ENCODE data around the gene IQSEC1. TPM values are rescaled to one million over a fixed set of nuclear protein-coding genes. Genes with fewer than 3 reads are reported as not detected.

IQSEC1 gene
- total RNA-seq, 1 donor from 2014 or later, result 55.2 TPM

DNA sequence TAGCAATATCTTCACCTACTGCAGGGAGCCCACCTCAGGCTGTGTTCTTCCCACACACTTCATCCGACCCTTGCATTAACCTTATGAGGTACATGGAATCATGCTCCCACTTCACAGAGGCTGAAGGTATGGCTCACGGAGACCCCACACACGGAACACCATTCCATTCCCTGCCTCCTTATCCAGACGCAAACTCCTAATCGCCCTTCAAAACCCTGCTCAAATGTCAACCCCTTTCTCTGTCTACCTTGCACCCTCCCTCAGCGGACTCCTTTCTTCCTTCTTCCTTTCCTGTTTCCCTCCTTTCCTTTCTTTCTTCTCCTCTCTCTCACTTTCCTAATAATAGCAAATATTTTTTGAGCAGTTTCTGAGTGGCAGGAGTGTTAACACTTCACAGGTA, 23.8 kb downstream of the IQSEC1 start:
- DNase-seq (ENCODE audit: low spot score), result no peak

DNA sequence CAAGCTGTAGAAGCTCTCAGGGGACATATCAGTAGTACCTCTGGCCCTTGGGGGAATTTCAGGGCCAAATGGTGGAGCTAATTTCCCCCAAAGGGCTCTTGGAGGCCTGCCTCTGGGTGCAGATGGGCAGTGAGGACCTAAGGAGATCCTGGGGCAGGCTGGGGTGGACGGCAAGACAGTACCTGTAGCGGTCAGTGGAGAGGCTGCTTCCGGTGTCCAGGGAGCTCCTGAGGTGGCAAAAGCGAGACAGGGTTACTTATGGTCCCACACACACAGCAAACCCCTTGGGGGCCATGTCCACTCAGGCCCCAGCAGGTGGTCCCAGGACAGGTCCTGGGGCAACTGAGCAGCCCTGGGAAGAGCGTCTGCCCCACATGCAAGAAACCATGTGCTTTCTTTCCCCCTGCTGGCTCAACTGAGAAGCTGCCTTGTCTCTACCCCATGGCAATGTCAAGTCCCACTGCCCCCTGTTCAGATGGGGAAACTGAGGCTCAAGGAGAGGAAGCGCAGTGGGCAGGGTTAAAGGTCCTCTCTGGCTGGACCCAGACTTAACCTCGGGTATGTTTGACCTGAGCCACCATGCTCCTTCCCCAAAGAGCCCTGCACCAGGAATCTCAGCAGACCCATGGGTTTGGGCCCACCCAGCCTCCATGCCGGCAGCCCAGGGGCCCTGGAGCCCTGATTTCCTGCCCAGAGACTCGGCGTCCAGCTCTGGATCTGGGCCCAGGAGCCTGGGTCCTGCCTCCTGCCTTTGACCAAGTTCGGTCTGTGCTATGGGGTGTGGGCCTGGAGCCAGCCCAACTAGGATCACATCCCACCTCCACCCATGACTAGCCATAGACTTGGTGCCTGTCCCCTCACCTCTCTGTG, 25.7 kb downstream of the IQSEC1 start:
- DNase-seq (ENCODE audit: low spot score), result no peak

DNA sequence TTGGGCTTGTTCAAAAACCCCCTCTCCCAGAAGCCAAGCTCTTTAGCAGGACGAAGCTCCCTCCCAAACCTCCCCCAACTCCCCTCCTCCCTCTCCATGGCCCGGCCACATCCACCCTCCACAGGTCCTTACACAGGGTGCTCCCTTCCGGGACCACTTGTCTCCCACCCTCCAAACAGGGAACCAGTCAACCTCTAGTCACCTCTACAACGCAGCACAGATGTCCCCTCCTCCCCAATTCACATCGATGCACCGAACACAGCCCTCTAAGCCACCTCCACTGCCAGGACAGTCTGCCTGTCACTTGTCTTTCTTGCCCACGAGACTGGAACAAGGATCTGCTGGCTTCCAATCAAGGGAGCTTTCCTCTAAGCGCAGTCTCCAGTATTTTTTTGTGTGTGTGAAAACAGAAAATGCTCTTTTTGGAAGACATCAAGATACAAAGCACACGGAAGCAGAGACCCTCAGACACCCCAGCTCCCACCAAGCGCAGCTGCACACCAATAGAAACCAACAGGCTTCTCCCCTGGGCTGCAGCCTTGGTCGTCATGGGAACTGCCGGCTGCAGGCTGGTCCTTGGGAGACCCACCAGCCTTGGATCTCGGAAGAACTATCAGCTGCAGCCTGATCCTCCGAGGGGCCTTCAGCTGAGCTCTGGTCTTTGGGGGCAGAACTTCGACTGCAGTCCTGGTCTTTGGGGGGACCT, 26.5 kb downstream of the IQSEC1 start:
- no peak for DNase-seq (ENCODE audit: low spot score)

DNA sequence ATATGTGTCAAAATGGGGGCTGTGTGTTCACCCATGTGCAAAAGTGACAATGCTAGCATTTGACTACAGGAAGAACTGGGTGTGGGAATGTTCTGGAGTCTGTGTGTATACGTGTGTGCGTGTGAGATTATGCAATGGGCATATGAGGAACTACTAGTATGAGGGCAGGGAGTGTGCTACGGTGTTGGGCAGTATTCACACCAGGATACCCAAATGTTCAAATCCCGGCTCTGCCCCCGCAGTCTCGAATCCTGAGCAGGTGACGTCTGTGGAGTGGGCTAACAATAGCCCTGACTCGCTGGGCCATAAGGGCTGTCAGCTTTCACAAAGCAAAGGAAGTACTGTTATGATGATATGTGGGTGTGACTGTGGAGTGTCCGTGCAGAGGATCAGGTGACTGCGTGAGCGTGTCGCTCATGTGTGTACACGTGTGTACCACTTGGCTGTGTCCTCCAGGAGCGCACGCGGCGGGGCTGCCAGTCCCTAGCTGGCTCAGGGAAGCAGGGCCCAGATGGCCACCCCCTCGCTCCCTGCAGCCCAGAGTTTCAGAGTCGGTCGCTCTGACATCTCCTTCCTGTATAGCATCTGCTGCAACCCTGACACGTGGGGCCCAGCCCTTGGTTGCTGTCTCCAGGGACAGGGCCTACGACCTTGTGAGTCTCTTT, 27.2 kb downstream of the IQSEC1 start:
- DNase-seq (ENCODE audit: low spot score), result no peak

DNA sequence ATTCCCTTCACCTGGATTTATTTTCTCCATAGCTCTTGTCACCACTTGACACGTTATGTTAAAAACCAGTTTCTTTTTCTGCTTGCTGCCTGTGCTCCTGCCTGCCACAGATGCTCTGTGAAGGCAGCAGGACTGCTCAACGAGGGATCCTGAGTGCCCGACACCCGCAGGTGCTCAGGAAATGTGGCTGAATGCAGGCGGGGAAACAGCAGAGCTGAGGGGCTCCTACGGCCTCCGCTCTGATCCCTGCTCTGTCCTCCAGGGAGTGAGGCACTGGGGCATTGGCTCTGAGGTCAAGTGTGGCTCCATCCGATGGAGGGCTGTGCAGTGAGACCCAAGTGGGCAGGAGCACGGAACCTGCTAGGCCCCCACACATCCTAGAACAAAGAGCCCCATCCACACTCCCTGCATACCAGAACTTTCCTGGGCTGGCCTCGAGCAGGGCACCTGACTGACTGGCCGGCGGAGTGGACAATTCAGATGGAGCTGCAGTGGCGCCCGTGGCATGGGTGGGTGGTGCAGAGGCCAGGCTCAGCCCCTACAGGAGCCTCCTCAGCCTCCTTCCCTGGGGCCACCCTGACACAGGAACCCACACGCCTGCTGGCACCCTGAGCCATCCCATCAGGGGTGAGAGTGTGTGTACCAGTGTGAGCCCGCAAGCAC, 27.9 kb downstream of the IQSEC1 start:
- no peak for DNase-seq (ENCODE audit: low spot score)

DNA sequence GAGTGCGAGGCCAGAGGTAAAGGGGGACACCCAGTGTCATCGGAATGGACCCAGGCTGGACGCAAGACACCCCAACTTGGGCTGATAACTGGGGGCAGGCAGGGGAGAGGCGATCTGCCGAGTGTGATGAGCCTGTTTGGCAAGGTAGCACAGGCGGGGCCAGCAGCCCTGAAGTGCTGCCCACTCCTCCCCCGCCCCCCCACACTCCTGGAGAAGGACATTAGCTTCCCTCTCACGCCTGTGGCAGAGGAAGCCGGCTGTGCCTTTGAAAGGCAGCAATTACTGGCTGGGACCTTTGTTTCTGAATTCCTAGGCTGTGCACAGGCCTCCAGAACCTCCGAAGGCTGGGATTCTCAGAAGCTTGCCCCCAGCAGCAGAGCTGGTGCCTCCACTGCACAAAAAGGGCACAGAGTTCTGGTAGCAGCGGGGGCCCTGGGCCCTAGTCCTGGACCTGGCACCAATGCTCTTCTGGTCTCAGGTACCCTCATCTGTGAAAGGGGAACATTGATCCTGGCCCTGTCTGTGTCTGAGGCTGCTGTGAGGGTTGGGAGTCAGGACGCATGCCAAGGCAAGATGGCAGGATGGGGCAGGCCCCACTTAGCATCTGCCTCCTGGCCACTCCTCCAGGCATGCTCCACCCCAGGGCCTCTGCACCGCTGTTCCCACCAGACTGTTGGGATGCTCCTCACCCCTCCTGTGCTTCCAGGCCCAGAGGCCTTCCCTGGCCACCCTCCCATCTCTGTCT, 28.6 kb downstream of the IQSEC1 start:
- DNase-seq (ENCODE audit: low spot score), result no peak

DNA sequence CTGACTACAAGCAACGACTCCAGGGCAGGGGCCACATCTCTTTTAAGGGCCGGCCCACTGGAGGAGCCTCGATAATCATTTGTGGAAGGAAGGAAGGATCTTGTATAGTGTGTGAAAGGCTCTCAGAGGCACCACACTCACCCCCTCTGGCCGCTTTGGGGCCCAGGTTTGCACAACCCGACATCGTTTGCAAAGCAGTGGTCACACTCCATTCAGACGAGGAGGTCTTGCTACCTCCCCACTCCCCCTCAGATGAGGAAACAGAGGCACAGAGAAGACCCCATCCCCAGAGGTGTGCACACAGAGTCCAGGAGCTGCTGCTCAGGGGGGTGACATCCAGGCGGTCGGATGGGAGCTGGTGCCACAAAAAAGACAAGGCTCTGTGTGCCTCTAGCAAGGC, 29.6 kb downstream of the IQSEC1 start:
- DNase-seq (ENCODE audit: low spot score), result no peak

DNA sequence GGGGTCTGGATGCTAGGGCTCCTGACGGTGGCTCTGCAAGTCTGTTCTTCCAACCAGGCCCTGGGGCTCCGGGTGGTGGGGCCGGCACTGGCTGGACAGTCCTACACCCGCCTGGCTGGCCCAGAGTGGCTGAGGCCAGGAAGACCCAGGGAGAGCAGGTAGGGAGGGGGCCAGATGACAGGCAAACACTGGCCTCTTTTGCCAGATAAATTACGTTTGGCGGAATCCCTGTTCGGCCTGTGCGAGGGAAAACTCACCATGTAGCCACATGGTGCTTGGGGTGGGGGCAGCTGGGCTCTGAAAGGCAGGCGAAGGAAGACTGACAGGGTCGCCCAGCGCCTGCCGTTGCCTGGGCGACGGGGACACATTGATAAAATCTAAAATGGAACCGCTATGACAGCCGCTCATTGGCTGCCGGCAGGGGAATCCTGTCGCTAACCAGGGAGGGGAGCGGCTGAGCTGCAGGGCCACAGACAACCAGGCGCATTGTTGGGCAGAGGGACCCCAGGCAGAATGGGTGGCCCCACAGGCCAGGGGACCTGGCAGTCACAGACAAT, 30.4 kb downstream of the IQSEC1 start:
- no peak for DNase-seq (ENCODE audit: low spot score)

DNA sequence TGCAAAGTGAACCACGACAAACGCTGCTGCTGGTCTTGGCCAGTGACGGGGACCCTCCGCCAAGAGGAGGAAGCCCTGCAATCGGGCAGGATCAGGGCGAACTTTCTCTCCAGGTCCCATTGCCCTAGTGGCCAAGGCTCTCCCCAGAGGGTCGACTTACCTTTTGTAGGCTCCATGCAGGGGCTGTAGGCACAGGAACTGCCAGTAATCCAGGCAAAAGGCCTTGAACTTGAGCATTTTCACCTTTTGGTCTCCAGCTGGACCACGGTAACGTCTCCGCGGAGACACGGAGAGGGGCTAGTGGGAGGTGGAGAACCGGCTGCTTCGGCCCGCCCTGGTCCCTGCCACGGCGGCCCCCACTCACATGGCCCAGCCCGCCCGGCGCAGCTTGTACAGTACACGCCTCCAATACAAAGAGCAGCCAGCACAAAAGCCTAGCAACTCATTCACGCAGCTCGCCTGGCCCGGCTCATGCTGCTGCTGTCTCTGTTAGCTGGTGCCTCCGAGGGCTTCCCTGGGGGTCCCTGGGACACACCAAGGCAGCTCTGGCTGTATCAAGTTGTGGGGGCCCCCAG, 31.0 kb downstream of the IQSEC1 start:
- DNase-seq (ENCODE audit: low spot score), result no peak

DNA sequence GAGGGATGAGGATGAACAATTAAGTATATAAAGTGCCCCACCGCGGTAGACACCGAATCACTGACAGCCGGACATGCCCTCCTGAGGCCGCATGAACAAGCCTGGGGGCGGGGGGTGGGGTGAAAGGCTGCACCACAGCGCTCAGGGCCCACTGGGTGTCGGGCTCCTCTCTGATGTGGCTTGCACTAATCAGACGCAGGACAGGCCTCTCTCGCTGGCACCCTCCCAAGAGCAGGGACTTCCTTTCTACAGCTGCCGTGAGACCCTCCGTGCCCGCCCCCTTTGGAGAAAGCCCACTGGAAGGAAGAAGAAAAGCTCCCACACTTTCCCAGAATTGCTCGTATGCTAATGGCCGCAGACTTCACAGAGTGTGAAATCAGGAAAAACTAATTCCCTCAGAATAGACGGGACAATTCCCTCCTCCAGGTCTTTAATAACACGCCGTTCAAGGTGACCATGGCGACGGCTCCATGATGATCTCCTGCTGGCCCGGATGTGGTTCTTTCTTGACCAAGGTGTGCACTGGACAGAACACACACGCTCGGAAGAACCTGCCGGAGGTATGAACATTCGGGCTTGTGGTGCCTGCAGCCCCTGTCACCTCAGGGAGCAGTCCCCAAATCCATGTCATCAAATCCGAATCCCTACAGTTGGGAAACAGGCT, 32.0 kb downstream of the IQSEC1 start:
- DNase-seq (ENCODE audit: low spot score), result no peak

DNA sequence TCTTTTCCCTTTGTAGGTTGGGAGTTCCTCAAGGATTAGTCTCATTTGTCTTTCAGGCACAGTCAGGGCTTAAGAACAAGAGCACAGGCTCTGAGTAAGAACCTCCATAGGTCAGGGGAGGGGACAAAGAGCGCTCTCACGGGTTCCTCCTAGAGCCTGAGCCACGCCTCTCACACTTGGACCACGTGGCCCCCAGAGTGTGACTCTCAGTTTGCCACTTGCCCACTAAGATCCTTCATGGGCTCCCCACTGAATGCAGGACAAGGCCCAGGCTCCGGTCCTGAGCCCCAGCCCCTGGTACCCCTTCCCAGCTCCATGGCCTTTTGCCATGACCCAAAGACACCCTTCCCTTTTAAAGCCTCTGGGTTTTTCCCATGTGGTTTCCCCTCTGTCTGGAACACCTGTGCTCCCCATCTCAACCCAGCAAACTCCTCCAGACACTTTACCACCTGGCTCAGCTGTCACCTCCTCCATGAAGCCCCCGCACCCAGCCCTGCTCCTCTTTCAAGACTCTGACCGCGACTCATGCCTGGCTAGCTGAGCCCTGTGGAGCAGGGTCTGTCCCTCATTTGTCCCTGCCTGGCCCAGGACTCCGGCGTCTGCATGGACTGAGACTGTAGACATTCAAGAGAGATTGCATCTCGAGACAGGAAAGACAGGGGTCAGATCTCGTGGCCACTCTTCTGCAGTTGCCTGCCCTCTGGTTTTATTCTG, 32.7 kb downstream of the IQSEC1 start:
- no peak for DNase-seq (ENCODE audit: low spot score)

DNA sequence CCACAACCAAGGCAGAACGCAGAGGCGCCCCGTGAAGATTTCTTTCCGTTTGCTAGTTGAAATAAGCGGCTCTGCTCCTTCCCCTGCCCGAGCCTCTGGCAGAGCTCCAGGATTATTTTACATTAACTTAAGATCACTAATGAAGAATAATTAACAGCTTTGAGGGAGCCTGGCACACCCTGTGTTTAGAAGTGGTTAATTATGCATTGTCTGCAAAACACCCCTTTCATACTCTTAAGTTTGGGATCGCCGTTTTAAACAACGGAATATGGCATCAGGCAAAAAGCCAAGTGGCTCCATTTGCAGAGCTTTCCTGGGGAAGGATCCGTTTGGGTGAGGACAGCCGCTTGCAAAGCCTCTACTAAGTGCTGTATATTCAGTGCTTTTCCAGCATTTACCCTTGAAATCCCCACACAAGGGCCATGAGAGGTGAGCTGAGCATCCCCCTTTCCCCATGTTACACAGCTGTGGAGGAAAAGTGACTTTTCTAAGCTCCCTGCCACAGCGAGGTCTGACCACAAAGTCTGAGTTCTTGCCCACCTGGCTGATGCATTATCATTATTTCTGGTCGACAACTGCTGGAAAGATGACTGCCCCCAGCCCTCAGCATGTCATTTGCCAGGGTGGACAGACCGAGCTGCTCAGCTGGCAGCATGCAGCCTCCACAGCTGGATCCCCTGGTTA, 33.9 kb downstream of the IQSEC1 start:
- DNase-seq (ENCODE audit: low spot score), result no peak

DNA sequence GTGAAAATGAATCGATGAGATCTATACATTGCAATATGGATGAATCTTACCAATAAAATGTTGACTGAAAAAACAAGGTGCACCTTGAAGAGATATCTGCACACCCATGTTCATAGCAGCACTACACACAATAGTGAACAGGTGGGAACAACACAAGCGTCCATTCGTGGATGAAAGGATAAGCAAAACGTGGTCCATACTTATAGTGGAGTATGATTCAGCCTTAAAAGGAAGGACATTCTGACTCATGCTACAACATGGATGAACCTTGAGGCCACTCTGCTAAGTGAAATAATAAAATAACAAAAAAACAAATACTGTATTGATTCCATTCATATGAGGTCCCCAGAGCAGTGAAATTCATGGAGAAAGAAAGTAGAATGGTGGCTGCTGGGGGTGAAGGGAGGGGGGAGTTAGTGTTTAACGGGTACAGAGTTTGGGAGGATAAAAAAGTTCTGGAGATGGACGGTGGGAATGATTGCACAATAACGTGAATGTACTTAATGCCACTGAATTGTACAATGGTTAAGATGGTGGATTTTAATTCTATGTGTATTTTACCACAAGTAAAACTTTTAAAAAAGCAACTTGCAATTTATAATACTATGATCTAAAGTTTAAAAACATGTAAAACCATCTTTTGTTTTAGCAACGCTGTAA, 35.6 kb downstream of the IQSEC1 start:
- DNase-seq (ENCODE audit: low spot score), result no peak

DNA sequence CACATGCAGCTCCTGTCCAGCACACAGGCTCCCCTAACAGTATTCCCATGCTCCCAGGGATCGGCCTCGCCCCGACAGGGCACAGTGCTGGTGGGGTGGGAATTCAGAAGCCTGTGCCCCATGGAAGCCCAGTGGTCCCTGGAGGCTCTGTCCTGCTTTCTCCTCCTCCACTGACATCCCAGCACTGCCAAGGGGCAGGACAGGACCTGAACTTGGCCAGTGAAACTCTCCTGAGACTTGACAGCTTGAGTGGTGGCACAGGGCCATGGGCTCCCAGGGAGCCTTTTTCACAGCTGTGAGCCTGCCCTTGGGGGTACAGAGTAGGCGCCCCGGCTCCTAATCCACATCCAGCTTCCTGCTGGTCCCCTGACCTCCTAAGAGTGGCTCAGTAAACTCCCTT, 38.4 kb downstream of the IQSEC1 start:
- no peak for DNase-seq (ENCODE audit: low spot score)

DNA sequence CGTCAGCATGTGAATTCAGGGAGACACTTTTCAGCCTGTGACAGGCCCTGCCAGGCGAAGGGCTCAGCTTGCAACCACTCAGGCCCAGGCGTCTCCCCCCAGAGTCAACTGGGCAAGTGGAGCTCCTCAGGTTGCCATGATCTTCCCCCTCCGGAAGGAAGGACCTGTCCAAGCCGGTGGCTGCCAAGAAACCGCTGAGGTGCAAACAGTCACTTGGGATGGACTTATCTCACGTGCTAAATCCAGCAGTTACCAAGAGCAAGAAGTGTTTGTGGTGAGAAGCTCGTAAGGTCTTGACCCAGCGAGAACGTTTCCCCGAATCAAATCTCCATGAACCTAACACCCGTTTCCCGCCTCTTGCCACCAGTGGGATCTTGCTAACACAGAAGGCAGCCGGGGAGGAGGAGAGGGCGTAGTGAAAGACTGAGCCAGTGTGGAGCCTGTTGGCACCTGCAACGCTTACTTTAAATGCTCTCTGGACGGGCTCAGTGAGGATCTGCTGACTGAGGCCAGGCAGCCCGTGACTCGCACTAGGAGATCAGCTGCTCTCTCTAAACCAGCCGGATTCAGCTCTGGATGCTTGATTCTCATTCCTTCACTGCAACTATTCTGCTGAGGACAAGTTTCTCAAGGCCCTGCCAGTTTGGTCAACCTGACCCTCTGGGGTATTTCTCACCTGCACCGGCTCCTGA, 39.0 kb downstream of the IQSEC1 start:
- DNase-seq (ENCODE audit: low spot score), result no peak

DNA sequence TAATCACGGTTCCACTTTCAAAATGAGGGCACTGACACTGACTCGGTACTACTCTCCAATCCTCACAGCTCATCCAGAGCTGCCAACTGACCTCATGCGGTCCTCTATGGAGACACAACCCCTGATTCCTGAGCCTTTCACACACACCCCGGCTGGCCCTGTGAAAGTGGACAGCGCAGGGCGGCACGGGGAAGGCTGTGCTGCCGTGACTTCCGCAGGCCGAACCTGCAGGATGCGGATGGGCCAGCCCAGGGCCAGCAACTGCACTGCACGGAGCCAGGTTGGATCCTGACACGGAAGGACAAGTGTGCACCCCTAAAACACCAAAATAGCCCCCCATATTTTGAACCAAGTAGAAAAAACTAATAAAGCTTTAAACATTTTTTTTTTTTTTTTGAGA, 41.0 kb downstream of the IQSEC1 start:
- no peak for DNase-seq (ENCODE audit: low spot score)

DNA sequence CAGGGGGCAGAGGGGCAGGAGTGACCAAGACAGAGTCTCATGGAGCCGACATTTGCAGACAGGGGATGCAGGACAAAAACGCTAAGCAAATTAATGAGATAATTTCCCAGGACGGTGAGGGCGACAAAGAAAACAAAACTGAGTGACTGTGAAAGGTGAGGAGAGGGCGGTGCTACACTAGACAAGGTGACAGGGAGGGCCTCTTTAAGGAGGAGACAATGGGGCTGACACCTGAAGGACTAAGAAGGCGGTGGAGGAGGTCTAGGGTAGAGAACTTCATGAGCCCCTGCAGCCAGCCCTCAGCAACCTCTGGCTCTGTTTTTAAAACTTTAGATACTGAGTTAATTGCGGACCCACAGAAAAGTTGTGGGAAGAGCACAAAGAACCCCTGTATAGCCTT, 41.6 kb downstream of the IQSEC1 start:
- no peak for DNase-seq (ENCODE audit: low spot score)

DNA sequence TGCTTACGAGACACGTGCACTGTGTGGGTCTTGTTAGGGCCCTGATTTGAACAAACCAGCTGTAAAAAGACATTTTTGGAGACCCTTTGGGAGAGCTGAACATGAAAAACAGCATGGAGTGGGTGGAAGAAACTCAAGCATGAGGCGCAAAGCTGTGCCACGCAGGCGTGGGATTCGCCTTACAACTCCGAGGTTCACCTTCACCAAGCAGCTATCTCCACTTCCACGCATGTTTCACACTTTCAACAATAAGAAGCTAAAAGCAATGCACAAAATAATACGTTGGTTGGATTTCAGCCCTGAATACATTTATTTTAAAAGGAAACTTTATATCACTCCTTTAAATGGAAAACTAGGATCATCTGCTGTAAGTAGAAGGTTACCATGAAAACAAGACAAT, 42.5 kb downstream of the IQSEC1 start:
- DNase-seq (ENCODE audit: low spot score), result no peak
